ENCODE data around the gene TRAF4. TPM values are rescaled to one million over a fixed set of nuclear protein-coding genes. Genes with fewer than 3 reads are reported as not detected.

The TRAF4 gene
- total RNA-seq, 1 donor, result 47.0 TPM

- Histone ChIP-seq H3K36me3 (ENCODE audit: insufficient read depth, low read length) (peaks cover 57% of the 10 kb centered on the region), H3K4me2 (ENCODE audit: insufficient read depth, low read length) (no peak overlapping the region), H3K4me3 (ENCODE audit: insufficient read depth, low read length) (no peak overlapping the region), H3K4me1 (ENCODE audit: insufficient read depth, low read length) (peaks cover 5% of the 10 kb centered on the region), H3K79me2 (ENCODE audit: insufficient read depth, low read length) (peaks cover 36% of the 10 kb centered on the region), H3K27me3 (ENCODE audit: insufficient read depth, low read length) (no peaks in the 10 kb centered on the region), H4K20me1 (ENCODE audit: insufficient read depth, low read length) (peaks cover 41% of the 10 kb centered on the region), H3K9me3 (ENCODE audit: low read depth, low read length) (no peaks in the 10 kb centered on the region), H2AFZ (ENCODE audit: low read length) (no peak overlapping the region), H3K27ac (ENCODE audit: low read depth, low read length) (no peak overlapping the region)
- TF ChIP-seq CTCF (IDR thresholded peaks at IDR 0.05; ENCODE audit: extremely low read depth, low read depth, low read length), result no peak
- DNase-seq (ENCODE audit: insufficient read length, low spot score, missing footprints), result no peak
Observed at GRCh38 chr17:28751600-28752366, 8.0 kb downstream of the TRAF4 start.

DNA sequence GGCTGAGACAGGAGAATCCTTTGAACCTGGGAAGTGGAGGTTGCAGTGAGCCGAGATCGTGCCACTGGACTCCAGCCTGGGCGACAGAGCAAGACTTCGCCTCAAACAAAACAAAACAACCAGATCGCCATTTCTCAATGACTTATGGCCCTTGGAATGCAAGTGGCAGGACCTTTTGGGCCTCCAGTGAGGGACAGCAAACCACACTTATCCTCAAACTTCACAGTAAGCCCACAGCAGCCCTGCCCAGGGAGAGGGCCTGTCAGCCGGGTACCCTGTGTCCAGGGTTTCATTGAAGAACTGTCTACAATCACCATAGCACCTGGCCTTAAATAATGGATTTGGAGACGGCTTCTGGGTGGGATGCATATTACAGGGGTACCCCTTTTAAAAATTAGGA, 11.7 kb downstream of the TRAF4 start:
- H3K4me3 ChIP-seq (ENCODE audit: insufficient read depth, low read length), result no peak overlapping the region
- H3K27me3 ChIP-seq (ENCODE audit: insufficient read depth, low read length), result no peaks in the 10 kb centered on the region
- H3K27ac ChIP-seq (ENCODE audit: low read depth, low read length), result no peak overlapping the region
- peaks cover 3% of the 10 kb centered on the region for H3K4me1 ChIP-seq (ENCODE audit: insufficient read depth, low read length)
- no peaks in the 10 kb centered on the region for H3K9me3 ChIP-seq (ENCODE audit: low read depth, low read length)
- H3K4me2 ChIP-seq (ENCODE audit: insufficient read depth, low read length), result no peak overlapping the region
- peaks cover 15% of the 10 kb centered on the region for H4K20me1 ChIP-seq (ENCODE audit: insufficient read depth, low read length)
- peaks cover 56% of the 10 kb centered on the region for H3K36me3 ChIP-seq (ENCODE audit: insufficient read depth, low read length)
- no peak overlapping the region for H2AFZ ChIP-seq (ENCODE audit: low read length)
- no peak for TF ChIP-seq CTCF (IDR thresholded peaks at IDR 0.05; ENCODE audit: extremely low read depth, low read depth, low read length)
- H3K79me2 ChIP-seq (ENCODE audit: insufficient read depth, low read length), result peaks cover 6% of the 10 kb centered on the region
- DNase-seq (ENCODE audit: insufficient read length, low spot score, missing footprints), result peak; percentile 88

DNA sequence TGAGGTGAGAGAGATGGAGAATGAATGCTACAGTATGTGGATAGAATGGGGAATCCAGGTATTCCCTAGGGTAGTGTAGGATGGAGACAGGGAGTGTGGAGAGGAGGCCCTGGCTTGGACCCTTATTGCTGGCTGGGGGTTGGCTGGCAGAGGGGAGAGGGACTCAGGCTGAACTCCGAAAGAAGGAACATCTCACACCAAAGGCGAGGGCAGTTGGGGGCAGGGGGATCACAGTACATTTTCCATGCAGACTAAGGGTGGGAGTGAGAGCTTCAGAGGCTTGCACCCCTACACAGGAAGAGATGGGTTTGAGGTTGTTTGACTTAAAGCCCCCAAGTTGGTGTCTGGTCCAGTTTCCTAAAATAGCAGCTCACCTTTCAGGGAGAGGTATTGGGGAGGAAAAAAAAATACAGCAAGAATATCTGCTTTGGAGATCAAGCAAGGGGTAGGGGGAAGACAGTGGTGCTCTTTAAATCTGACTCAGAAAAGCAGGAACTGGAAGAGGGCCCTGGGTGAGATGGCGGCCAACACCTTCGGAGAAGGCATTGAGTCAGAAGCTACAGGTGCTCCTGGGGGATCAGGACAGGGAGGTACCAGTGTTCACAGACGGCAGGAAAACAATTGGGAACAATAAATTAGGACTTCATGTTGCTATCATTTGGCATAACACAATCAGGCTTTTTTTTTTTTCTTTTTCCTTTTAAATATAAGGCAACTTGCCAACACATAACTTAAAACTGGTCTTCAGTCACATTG, 12.4 kb downstream of the TRAF4 start:
- TF ChIP-seq CTCF (IDR thresholded peaks at IDR 0.05; ENCODE audit: extremely low read depth, low read depth, low read length), result no peak

More for the DNA sequence above, 12.4 kb downstream of the TRAF4 start:
- Histone ChIP-seq H4K20me1 (ENCODE audit: insufficient read depth, low read length) (peaks cover 17% of the 10 kb centered on the region), H3K27ac (ENCODE audit: low read depth, low read length) (no peak overlapping the region), H3K27me3 (ENCODE audit: insufficient read depth, low read length) (no peaks in the 10 kb centered on the region), H3K4me1 (ENCODE audit: insufficient read depth, low read length) (peaks cover 7% of the 10 kb centered on the region), H3K9me3 (ENCODE audit: low read depth, low read length) (no peaks in the 10 kb centered on the region), H3K4me2 (ENCODE audit: insufficient read depth, low read length) (no peak overlapping the region), H3K36me3 (ENCODE audit: insufficient read depth, low read length) (peaks cover 48% of the 10 kb centered on the region), H3K4me3 (ENCODE audit: insufficient read depth, low read length) (no peak overlapping the region), H3K79me2 (ENCODE audit: insufficient read depth, low read length) (no peaks in the 10 kb centered on the region), H2AFZ (ENCODE audit: low read length) (no peak overlapping the region)
- peak; percentile 26 for DNase-seq (ENCODE audit: insufficient read length, low spot score, missing footprints)
